ENCODE measurements around the gene MRPS35.

The MRPS35 gene

DNA sequence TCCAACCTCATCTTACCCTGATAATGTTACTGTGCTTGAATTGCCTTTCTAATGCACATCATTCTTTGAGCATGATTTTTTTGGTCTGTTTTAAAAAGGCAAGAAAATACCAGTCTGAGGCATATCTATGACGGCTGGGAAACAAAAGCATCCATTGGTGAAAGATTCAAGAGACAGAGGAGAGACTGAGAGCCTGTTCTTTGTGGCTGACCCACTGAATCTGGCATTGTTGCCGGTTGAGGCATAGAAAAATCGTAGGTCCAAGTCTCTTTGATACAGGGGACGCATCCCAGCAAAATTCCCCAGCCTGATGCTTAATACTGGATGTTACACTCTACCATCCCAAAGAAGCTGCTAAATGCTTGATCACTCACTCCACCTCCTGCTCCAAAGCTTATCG lies 66.5 kb downstream of the MRPS35 start:
- DNase-seq, result no peak

DNA sequence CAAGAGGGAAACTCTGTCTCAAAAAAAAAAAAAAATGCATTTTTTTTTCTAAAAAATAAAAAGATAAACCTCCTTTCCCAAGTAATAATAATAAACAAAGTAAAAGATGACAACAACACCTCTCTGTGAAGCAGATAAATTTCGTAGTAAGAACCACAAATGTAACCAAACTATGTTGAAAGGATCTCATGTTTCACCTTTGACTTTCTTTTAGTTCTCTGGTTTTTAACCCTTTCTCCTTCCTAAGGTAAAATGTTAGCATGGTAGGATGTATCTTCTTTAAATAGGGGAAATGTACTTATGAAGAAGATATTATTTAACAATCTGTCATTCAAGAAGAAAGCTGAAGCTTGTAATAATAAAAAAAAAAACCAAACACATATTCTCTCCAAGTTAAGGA lies 67.6 kb downstream of the MRPS35 start:
- DNase-seq, result no peak

DNA sequence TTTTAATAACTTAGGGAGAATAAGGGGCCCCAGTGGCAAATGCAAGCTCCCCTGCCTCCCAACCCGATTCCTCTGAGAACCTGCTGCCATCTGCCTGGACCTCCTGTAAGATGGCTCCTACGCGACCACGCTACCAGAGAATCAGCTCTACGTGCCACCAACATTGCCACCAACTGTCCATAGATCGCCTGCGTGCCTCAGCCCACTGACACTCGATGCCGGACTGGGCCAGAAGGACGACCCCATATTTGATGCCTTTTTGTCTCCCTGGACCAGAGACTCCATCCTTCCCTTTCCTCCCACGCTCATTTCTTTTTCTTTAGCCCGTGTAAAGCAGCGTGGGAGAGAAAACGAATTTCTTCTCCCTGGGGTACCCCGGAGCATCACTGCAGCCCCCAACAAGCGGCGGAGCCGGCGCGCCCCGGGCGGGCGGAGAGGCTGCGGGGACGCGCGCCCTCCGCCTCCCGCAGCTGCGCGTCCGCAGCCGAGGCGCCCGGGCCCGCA lies 68.8 kb downstream of the MRPS35 start:
- peak; percentile 15 for DNase-seq

DNA sequence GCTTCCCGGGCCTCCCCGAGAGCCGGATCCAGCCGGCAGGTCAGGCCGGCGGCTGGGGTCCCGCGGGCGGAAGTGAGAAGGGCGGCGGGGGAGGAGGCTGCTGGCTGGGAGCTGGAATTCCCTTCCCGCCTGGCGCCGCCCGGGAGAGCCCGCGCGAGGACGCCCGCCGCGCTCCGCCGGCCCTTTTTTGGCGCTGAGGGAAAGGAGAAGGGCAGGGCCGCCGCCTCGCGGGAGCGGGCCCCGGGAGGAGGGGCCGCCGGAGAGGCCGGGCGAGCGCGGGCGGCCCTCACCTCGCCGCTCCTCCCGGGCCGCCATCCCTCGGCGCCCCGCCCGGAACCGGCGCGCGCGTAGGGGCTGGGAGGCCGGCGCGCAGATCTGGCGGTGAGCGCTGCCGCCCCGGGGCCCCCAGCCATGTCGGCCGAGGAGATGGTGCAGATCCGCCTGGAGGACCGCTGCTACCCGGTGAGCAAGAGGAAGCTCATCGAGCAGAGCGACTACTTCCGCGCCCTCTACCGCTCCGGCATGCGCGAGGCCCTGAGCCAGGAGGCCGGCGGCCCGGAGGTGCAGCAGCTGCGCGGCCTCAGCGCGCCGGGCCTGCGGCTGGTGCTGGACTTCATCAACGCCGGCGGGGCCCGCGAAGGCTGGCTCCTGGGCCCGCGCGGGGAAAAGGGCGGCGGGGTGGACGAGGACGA lies 69.4 kb downstream of the MRPS35 start, which contains the start of the genes KLHL42 and MANSC4:
Gene KLHL42, plus strand, starts transcription at position 314 of the 692 bp plus-strand sequence. Its CDS starts 98 bp downstream, at position 412.
Gene MANSC4, minus strand, starts transcription at position 317 of the 692 bp plus-strand sequence. CDS start 8,960 bp downstream, outside the sequence.
- DNase-seq, result peak; percentile 64

DNA sequence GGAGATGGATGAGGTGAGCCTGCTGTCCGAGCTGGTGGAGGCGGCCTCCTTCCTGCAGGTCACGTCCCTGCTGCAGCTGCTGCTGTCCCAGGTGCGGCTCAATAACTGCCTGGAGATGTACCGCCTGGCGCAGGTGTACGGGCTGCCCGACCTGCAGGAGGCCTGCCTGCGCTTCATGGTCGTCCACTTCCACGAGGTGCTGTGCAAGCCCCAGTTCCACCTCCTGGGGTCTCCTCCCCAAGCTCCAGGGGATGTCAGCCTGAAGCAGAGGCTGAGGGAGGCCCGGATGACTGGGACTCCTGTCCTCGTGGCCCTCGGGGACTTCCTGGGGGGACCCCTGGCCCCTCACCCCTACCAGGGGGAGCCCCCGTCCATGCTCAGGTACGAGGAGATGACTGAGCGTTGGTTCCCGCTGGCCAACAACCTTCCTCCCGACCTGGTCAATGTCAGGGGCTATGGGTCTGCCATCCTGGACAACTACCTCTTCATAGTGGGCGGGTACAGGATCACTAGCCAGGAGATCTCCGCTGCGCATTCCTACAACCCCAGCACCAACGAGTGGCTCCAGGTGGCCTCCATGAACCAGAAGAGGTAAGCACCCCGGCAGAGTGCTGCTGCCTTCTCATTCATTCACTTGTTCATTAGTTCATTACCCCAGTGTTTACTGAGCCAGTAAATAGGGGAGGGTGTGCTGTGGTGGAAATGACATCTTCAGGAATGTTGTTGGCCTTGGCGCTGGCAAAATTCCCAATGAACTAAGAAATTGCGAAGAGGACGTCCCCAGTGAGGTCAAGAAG lies 70.2 kb downstream of the MRPS35 start:
- DNase-seq, result peak; percentile 29

DNA sequence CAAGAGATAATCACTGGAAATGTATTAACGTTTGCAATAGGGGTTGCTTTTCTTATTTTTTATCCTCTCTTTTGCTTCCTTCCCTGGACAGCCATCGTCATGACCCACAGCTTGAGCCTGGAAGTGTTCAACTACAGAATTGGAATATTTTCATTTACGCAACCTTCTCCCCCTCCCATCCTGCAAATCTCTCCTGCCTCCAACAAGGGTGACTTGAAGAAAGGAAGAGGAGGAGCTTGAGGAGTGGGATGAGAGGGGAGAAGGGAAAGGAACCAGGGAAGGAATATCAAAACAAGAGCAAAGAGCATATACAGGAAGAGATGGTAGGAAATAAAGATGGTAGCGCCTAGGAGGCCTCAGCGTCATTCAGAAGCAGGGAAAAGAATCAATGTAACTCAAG lies 71.0 kb downstream of the MRPS35 start:
- DNase-seq, result no peak

DNA sequence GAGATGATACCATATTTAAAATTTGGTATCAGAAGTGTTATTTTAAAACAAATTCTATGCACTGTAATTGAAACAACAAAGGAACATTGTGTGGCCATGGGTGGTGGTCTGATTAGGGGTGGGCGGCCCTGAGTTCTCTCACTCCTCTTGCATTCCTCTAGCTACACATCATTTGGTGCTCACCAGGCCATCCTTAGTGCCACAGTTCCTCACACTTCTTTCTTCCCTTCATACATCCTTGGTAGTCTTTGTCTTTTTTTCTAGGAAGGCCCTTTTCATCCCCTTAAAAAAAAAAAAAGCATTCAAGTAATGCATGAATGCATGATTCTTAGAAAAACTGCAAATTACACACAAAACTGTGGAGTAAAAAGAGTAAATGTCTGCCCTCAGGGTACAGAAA lies 71.8 kb downstream of the MRPS35 start:
- no peak for DNase-seq

DNA sequence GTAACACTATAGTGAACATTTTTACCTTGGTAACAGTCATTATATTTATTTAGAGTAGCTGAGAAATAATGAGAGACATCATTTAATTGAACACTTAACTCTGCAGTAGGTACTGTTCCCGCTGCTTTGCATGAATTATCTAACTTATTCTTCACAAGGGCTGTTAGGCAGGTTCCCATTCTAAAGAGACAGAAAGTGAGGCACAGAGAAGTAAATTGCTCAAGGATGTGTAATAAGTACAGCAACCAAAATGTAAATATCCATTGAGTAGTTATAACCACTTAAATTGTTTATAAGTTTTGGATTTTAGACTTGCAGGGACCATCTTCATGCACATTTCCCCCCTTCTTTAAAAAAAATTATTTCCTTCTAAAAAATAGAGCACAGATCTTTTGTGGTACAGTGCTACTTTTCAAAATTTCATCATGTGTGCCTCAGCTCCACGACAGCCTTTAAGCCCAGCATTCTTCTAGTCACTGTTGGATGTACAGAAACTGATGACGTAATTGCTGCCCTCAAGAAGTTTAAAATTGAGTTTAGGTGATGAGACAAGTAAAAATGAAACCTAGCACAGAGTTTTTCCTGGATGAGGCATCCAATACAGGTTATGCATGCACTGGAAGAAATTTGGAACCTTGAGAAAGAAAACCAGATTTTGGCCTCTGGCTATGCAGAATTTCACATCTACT lies 75.4 kb downstream of the MRPS35 start:
- DNase-seq, result no peak

DNA sequence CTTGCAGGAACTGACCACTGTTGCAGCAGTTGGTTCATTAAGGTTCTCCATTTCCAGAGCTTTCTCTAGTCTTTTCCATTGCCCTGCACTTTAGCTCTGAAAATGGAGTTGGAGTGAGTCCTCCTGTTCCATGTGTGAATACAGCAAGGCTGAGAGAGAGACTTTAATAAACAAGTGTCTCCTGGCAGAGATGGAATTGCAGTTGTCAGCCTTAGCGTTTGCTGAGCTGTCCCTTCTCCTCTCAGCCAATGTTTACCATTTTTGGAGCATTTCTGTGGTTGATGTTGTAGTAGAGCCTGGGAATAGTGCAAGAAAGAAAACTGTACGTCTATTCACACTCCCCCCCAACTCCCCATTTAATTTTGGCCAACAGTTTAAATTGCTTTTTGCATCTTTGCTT lies 76.9 kb downstream of the MRPS35 start:
- DNase-seq, result no peak

DNA sequence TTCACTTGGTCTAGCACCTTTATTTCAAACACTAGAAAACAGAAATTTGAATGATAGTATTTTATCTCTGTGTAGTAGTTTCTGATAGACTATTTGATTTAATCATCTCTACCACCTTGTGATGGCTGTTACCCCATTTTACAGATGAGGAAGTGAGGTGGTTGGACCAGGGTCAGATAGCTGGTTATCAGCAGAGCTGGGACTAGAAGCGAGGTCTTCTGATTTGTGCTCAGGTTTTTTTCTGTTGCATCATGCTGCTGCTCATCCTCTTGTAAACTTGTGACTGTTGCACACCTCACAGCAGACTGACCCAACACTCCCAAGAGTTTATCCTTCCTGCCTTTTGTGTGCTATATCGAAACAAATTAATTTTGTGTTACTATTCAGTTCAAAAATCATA lies 79.5 kb downstream of the MRPS35 start:
- no peak for DNase-seq

DNA sequence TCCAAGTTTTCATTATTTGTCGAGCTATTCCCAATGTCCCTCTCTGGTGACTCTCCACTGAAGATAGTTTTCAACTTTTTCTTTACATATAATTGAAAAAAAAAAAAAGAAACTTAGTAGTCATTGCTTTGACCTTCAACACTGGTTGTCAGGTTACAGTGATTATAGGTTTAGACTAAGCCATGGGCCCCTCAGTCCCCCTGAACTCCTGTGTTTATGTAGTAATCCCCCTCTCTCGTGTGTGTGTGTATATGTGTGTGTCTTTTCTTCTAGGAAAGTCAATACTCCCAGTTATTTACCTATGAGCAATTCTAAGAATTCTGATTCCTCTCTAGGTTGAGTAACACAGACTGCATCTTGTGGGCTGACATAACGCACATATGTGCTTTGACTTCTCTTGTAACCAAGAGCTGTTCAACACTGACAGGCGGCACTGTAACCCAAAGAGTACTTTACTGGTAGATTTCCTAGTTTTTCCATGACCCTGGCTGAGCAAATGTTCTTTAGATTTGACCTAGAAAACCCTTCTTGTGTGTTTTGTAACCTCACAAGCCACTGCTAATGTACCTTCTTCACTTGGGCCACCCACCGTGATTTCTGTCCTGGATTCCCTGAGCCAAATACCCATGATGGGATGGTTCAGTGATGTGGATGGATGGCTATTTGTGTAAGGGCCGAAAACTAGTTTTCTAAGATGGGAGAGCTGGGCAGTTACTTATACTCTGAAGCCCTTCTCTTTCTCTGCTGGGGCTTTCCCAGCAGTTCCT lies 84.4 kb downstream of the MRPS35 start:
- DNase-seq, result no peak

DNA sequence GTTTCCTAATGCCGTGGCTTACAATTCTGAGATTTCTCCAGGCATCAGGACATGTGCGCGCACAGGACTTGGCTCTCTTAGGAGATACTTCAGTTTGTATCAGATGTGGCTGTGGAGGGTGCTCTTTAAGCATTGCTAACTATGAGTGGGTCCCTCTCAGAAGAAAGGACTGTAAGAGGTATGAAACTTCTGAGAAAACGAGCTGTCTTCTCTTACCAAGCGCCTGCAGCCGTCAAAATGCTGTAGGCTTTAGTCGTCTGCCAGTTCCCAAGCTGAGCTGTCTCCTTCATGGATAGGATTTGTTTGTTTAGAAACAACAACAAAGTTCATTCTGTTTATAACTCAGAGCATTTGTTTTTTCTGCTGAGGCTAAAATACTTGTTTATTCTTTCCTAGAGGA lies 85.5 kb downstream of the MRPS35 start:
- DNase-seq, result no peak

DNA sequence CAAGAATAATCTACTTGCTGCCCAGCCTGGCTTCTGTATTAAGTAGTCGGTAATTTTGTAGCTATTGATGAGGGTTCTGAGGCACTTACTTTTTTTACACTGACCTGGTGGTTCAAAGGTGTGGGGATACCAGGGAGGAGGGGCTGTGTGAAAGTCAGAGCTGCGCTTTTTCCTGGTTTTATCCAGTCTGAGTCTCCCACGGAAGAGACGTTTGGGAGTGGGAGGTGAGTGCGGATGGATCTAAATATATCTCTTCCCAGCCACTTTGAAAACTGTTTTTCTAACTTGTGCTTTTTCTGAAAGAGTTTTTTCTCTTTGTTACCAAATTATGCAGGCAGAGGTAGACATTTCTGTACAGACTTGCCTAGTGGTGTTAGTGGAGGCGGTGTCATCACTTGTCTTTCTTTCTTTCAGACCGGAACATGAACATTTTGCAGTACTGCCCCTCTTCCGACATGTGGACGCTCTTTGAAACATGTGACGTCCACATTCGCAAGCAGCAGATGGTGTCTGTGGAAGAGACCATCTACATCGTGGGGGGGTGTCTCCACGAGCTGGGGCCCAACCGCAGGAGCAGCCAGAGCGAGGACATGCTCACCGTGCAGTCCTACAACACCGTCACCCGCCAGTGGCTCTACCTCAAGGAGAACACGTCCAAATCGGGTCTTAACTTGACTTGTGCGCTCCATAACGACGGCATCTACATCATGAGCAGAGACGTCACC lies 86.8 kb downstream of the MRPS35 start:
- no peak for DNase-seq

DNA sequence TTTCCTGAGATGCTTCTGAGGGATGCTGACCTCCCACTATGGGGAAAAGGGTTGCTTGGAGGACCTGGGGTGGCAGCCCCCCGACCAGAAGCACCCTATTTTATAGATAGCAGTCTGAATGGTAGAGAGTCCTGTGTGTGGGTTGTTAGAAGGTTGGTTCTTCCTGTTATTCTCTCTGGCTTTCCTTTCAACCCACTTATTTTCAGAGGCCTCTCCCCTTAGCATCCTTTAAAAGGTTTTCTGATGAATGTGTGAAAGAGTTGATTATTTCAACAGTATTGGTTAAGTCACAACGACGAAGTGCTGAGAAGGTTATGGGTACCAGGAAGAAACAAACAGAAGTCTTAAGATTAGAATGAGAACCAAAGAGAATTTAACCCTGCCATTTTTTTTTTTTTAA lies 90.2 kb downstream of the MRPS35 start:
- DNase-seq, result no peak

DNA sequence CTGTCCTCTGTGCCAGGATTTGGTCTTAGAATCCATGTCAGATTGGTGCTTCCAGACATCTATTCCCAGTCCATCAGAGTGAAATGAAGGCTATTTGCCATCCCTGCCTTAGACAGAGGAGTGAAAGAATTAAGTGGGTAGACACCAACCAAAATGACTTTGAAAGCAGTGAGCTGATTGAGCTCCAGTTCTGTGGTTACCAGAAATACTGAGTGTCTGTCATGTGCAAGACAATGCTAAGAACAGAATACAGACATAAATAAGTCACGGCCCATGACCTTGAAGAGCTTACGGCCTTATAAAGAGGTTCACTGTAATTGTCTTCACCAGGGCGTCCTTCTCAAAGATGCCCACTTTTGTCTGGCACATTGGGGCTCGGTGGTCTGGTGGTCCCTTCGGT lies 91.0 kb downstream of the MRPS35 start:
- DNase-seq, result no peak

DNA sequence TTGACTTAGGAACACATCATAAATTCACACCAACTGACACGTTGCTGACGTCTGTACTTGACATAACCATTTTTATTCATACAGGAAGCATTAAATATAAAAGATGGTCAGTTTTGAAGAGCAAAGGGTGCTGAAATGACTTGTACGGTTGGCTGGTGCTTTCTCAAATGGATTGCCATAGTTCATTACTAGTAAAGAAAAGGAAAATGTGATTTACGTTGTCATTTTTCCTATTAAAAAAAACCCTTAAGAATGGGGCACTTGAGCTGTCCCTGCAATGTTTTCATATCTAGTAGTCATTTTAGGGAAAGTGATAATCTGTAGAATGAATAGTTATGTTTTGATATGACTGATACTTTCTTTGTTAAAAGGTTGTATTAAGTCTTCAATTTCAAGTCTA lies 91.9 kb downstream of the MRPS35 start:
- no peak for DNase-seq

DNA sequence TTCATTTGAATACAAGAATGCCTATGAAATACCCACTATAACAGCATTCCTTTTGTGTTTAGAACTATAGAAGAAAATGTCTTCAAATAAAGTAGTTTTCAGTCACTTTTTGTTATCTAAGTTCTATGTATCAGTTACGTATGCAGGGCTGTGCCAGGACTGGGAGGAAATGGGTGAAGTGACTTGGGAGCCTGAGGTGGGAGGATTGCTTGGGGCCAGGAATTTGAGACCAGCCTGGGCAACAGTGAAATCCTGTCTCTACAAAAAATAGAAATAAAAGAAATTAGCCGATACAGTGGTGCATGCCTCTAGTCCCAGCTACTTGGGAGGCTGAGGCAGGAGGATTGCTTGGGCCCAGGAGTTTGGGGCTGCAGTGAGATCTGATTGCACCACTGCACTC lies 92.3 kb downstream of the MRPS35 start:
- no peak for DNase-seq

DNA sequence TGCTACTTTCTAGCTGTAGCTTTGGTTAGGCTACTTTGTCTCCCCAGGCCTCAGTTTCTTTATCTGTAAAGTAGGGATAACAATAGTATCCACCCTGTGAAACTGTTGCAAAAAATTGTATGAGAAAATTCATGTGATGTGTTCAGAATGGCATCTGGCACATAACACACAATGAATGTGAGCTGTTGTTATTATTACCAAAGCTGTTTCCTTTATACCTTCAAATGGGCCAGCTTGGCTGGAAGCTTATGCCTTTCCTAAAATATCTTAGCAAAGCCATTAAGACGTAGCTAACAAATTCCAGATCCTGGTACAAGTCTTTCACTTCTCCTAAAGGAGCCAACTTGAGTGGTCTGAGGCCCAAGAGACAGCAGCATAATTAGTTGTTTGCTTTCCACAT lies 94.6 kb downstream of the MRPS35 start:
- DNase-seq, result no peak
